Coronary artery (tissue), 2 donors: ENCODE measurements around the gene GAL3ST3.

Experiments
- DNase-seq: peaks from one replicate; pipeline ENCODE4 v3.0.0-alpha.2; 2017; ENCODE audit warnings: low spot score
- H3K27ac ChIP-seq, 2 donors: fragments of 200-600 bp; sonication (generic); one replicate each; pipeline ENCODE4 v1.5.1; 2016 to 2019
- H3K4me3 ChIP-seq: fragments of 200-600 bp; sonication (generic); 2 replicates; pipeline ENCODE4 v1.5.1; 2016; ENCODE audit warnings: mild to moderate bottlenecking, moderate library complexity
- TF ChIP-seq, protein P1 (sequence below): fragments of 200-600 bp; sonication (generic); IDR thresholded peaks from one replicate; pipeline ENCODE4 v1.5.1; 2019; ENCODE audit warnings: antibody characterized with exemption

The GAL3ST3 gene

DNA sequence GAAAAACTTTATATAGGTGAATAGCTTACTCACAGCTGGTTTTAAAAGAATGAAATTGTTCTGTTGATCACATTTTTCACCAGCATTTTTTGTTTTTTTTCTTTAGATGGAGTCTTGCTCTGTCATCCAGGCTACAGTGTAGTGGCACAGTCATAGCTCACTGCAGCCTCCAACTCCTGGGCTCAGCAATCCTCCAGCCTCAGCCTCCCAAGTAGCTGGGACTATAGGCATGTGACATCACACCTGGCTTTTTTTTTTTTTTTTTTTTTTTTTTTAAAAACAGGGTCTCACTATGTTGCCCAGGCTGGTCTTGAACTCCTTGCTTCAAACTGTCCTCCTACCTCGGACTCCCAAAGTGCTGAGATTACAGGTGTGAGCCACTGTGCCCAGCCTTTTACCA is 24.7 kb upstream of the GAL3ST3 start:
- no peak overlapping the region for H3K27ac ChIP-seq
- DNase-seq, result no peak
- TF ChIP-seq, protein P1, sequence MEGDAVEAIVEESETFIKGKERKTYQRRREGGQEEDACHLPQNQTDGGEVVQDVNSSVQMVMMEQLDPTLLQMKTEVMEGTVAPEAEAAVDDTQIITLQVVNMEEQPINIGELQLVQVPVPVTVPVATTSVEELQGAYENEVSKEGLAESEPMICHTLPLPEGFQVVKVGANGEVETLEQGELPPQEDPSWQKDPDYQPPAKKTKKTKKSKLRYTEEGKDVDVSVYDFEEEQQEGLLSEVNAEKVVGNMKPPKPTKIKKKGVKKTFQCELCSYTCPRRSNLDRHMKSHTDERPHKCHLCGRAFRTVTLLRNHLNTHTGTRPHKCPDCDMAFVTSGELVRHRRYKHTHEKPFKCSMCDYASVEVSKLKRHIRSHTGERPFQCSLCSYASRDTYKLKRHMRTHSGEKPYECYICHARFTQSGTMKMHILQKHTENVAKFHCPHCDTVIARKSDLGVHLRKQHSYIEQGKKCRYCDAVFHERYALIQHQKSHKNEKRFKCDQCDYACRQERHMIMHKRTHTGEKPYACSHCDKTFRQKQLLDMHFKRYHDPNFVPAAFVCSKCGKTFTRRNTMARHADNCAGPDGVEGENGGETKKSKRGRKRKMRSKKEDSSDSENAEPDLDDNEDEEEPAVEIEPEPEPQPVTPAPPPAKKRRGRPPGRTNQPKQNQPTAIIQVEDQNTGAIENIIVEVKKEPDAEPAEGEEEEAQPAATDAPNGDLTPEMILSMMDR, result no peak
- no peak overlapping the region for H3K4me3 ChIP-seq

DNA sequence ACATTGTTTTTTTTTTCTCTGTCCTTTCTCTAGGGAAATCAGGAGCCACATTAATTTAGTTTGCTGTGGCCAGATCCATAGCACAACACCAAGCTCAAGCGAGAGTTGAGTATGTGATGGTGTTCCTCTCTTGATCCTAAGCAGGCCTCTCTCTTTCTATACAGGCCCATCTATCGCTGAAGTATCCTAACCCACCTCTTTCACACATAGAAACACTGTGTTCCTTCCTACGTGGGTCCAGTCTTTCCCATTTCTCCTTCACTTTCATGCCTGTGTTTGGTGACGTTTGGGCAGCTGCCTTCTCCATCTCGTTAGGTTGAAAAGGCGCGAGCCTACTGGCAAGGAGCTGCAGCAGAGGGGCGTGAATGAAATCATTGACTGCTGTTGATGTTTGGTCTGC is 23.6 kb upstream of the GAL3ST3 start:
- TF ChIP-seq, protein P1, result no peak
- DNase-seq, result no peak
- H3K27ac ChIP-seq, result no peak overlapping the region
- H3K4me3 ChIP-seq, result no peak overlapping the region

DNA sequence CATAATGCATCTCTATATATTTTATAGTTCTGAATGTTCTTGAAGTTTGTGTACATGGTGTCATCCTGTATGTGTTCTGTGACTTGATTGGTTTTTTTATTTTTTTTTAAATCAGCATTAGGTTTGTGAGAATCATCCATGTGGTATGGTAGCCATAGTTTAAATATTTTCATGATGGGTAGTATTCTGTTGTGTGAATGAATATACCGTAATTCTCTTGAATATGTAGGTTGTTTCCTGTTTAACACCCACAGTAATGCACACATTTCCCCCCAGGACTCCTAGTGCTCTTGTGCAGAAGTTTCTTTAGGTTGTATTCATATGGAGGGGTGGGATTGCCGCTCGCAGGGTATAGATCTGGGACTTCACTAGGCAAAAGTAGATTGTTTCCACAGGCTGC is 23.1 kb upstream of the GAL3ST3 start:
- TF ChIP-seq, protein P1, result no peak
- DNase-seq, result no peak
- H3K4me3 ChIP-seq, result peak overlapping the region; percentile 94
- peak overlapping the region in 1 of 2 donors; percentile 91 for H3K27ac ChIP-seq

DNA sequence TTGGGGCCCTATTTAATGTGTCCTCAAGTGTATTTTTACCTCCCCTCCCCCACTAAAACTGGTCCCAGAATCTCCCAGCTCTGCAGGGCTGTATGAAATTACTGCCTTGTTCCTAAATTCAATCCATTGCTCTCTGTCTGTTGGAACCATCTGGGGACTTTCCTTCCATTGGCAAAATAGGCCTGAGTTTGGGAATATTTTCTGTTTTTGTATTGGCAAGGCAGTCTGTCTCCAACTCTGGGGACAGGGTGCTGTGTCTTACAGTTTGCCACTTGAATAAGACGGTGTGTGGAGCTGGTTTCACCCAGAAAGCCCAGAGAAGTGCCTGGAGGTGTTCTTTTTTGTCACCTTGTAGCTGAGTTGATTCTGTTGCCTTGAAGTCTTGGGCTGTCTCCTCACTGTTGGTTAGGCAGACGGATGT is 22.4 kb upstream of the GAL3ST3 start:
- Histone ChIP-seq H3K4me3 (peak overlapping the region; percentile 94), H3K27ac (peak overlapping the region; percentile 91 to 97)
- TF ChIP-seq, protein P1, result no peak
- DNase-seq, result no peak

DNA sequence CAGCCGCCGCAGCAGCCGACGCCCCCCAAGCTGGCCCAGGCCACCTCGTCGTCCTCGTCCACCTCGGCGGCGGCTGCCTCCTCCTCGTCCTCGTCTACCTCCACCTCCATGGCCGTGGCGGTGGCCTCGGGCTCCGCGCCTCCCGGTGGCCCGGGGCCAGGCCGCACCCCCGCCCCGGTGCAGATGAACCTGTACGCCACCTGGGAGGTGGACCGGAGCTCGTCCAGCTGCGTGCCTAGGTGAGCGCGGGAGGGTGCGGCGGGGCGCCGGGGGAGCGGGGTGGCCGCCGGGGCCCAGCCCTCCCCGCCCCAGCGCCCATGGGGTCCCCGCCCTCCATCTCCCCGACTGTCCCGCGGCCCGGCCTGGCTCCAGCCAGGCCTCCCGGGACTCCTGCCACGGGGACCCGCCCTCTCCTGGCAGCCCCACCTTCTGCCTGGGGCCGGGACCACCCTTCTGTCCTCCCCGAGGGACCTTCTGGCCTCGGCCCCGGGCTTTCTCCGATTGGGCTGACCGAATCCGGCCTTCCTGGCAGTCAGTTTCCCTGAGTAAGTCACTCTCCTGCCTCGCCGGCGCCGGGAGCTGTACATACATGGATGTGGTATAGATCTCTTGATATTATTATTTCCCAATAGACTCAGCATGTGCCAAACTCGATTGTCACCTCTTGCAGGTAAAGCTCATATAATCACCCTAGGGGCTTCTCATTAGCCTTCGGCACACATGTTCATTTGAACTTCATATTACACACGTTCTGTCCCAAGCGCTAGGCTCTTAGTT is 21.8 kb upstream of the GAL3ST3 start:
- DNase-seq, result peak; percentile 85
- TF ChIP-seq, protein P1, result no peak
- H3K4me3 ChIP-seq, result peak overlapping the region; percentile 94
- peak overlapping the region; percentile 91 to 97 for H3K27ac ChIP-seq

DNA sequence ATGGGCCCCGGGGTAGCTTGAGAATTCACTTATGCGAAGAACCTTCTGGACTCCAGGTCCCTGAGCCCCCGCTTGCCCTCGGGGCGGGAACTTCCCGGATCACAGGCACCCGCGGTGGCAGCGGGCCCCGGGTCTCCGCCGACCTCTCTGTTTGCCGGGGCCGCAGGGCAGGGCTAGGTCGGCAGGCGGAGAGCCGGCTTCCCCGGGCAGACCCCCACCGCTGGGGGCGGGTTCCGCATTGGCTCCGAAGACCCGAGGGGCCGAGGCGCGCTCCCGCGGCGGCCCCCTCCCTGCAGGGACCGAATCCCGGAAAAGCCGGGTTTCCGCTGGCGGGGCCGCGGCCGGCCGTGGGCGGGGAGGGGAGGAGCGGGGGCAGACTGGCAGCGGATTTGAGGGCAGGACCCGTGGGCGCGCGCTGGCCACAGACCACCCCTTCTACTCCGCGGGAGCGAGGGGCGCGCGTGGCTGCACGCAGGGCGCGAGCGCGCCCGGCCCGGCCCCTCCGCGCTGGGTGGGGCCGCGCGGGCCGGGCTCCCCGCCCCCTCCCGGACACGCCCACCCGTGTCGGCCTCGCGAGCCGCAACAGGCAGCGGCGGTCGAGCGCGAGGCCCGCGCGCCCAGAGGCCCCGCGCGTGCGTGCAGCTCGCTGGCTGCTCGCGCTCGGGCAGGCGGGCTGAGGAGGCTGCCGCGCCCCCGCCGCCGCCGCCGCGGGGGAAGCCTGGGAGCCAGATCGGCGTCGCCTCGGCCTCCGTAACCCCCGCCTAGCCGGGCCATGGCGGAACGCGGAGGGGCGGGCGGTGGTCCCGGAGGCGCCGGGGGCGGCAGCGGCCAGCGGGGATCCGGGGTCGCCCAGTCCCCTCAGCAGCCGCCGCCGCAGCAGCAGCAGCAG is 21.0 kb upstream of the GAL3ST3 start, which contains the start of gene PACS1:
PACS1 (plus strand) TSS at position 558 of the 889 bp plus-strand sequence; CDS start at position 773, 215 bp downstream.
- Histone ChIP-seq H3K27ac (peak within 1 kb of the TSS; percentile 91 to 97), H3K4me3 (peak within 1 kb of the TSS; percentile 94)
- peak; percentile 86 for DNase-seq
- TF ChIP-seq, protein P1, result no peak
